Chondrocyte (in vitro differentiated cells): ENCODE data around the gene PRKCH. TPM values are rescaled to one million over a fixed set of nuclear protein-coding genes. Genes with fewer than 3 reads are reported as not detected.

Experiments used
- DNase-seq: peaks from one replicate; pipeline ENCODE4 v3.0.0; 2021; ENCODE audit warnings: mixed read lengths, low spot score
- H3K27ac Mint-ChIP-seq: one replicate; pipeline ENCODE4 v1.8.0; 2021; ENCODE audit warnings: mild to moderate bottlenecking, moderate library complexity, mixed read lengths; ENCODE audit not compliant: unreplicated experiment
- H3K27me3 Mint-ChIP-seq: 2 replicates; pipeline ENCODE4 v1.8.0; 2021; ENCODE audit warnings: low read depth, mixed read lengths
- H3K36me3 Mint-ChIP-seq: 2 replicates; pipeline ENCODE4 v1.8.0; 2021; ENCODE audit warnings: low read depth, mixed read lengths
- H3K4me1 Mint-ChIP-seq: 2 replicates; pipeline ENCODE4 v1.8.0; 2021; ENCODE audit warnings: low read depth, mild to moderate bottlenecking, mixed read lengths
- H3K4me3 Mint-ChIP-seq: one replicate; pipeline ENCODE4 v1.8.0; 2021; ENCODE audit warnings: mild to moderate bottlenecking, moderate library complexity, mixed read lengths; ENCODE audit not compliant: unreplicated experiment
- H3K9me3 Mint-ChIP-seq: 2 replicates; pipeline ENCODE4 v1.8.0; 2021; ENCODE audit warnings: low read depth, mixed read lengths
- CTCF ChIP-seq: fragments of 200-600 bp; sonication (generic); IDR thresholded peaks from 2 replicates; pipeline ENCODE4 v1.5.0; 2021; ENCODE audit warnings: antibody characterized with exemption, mild to moderate bottlenecking, moderate library complexity
- total RNA-seq: library from RNA; stranded (reverse); gene quantifications from 3 replicates; pipeline ENCODE4 v1.2.1, GENCODE V29; 2021

Gene PRKCH
- total RNA-seq, 1 donor from 2014 or later: 9.7 TPM

GRCh38 chr14:61524211-61524806, 202.9 kb downstream of the PRKCH start:
- peak overlapping the region; percentile 91 for H3K27ac Mint-ChIP-seq
- peaks cover 73% of the 10 kb centered on the region for H3K4me1 Mint-ChIP-seq
- H3K36me3 Mint-ChIP-seq: peaks cover 2% of the 10 kb centered on the region
- no peak for TF ChIP-seq CTCF
- H3K9me3 Mint-ChIP-seq: no peaks in the 10 kb centered on the region
- H3K4me3 Mint-ChIP-seq: peak overlapping the region; percentile 17
- H3K27me3 Mint-ChIP-seq: no peaks in the 10 kb centered on the region
- DNase-seq: no peak

GRCh38 chr14:61524936-61525292, 203.5 kb downstream of the PRKCH start:
- H3K27ac Mint-ChIP-seq: peak overlapping the region; percentile 91
- H3K9me3 Mint-ChIP-seq: no peaks in the 10 kb centered on the region
- peaks cover 73% of the 10 kb centered on the region for H3K4me1 Mint-ChIP-seq
- no peak for DNase-seq
- H3K27me3 Mint-ChIP-seq: no peaks in the 10 kb centered on the region
- peaks cover 2% of the 10 kb centered on the region for H3K36me3 Mint-ChIP-seq
- TF ChIP-seq CTCF: no peak
- no peak overlapping the region for H3K4me3 Mint-ChIP-seq

- Mint-ChIP-seq H3K4me1 (peaks cover 75% of the 10 kb centered on the region), H3K27ac (peak overlapping the region; percentile 91), H3K36me3 (peaks cover 2% of the 10 kb centered on the region), H3K27me3 (no peaks in the 10 kb centered on the region), H3K9me3 (no peaks in the 10 kb centered on the region), H3K4me3 (no peak overlapping the region)
- no peak for DNase-seq
- no peak for TF ChIP-seq CTCF
Measured at GRCh38 chr14:61525293-61526011, 204.1 kb downstream of the PRKCH start.

GRCh38 chr14:61526405-61527312, 205.3 kb downstream of the PRKCH start:
- H3K4me3 Mint-ChIP-seq: no peak overlapping the region
- H3K36me3 Mint-ChIP-seq: peaks cover 2% of the 10 kb centered on the region
- H3K27me3 Mint-ChIP-seq: no peaks in the 10 kb centered on the region
- TF ChIP-seq CTCF: no peak
- no peak for DNase-seq
- peaks cover 83% of the 10 kb centered on the region for H3K4me1 Mint-ChIP-seq
- peak overlapping the region; percentile 93 for H3K27ac Mint-ChIP-seq
- no peaks in the 10 kb centered on the region for H3K9me3 Mint-ChIP-seq
